ENCODE results near the gene PTK7.
"Not testable (repeated sequence)": the region's sequence is repeated elsewhere in the genome, so short reads cannot be mapped to it uniquely, and the experiment has no call there.

The PTK7 gene

DNA sequence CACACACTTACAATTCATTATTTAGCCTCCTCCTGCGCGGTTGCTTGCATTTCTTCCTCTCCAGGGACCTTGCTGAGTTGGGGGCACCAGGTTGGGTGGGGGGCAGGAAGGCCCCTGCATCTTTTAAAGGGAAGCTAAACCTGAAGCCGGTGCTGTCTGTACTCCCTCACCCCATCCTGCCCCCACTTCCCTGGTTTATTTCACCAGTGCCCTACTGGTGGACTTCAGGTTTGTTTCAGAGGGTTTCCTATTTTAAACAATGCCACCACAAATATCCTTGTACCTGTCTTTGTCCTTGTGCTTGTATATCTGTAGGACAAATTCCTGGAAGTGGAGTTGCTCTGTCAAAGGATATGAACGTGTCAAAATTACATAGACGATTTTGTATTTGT is 21.0 kb downstream of the PTK7 start:
- Histone ChIP-seq H3K9me3 (ENCODE audit: control insufficient read depth in 2 of 2, low read length in 2 of 2) (no peaks in the 10 kb centered on the region), H3K27ac (ENCODE audit: low read length) (no peak overlapping the region), H3K27me3 (ENCODE audit: control insufficient read depth in 1 of 2, insufficient read depth in 2 of 2, low read length in 2 of 2) (no peaks in the 10 kb centered on the region), H3K4me3 (ENCODE audit: low read length in 2 of 2) (no peak overlapping the region), H3K36me3 (ENCODE audit: control insufficient read depth in 2 of 2, insufficient read depth in 2 of 2, low read length in 2 of 2) (no peaks in the 10 kb centered on the region), H3K9ac (ENCODE audit: low read length in 2 of 2) (no peak overlapping the region), H3K4me1 (ENCODE audit: control insufficient read depth, insufficient read depth, low read length) (peaks cover 8% of the 10 kb centered on the region)

DNA sequence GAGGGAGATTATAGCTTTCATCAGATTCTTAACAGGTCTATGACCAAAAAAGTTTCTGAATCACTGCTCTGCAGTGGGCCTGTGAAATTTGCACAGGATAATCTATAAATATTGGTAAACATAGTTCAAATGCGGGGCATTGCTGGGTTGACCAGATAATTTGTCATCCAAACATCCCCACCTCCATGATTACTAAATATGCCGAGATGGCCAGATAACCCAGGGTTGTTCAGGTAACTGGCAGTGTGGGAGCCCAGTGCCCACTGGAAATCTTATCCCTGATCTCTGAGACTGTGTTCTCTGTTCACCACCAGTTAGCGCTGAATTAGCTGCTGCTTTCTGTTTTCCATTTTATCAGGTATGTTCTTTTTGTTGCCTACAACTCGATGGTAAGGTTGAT is 21.4 kb downstream of the PTK7 start:
- Histone ChIP-seq H3K27ac (ENCODE audit: low read length) (no peak overlapping the region), H3K4me3 (ENCODE audit: low read length in 2 of 2) (no peak overlapping the region), H3K4me1 (ENCODE audit: control insufficient read depth, insufficient read depth, low read length) (peaks cover 8% of the 10 kb centered on the region), H3K9ac (ENCODE audit: low read length in 2 of 2) (no peak overlapping the region), H3K36me3 (ENCODE audit: control insufficient read depth in 2 of 2, insufficient read depth in 2 of 2, low read length in 2 of 2) (no peaks in the 10 kb centered on the region), H3K27me3 (ENCODE audit: control insufficient read depth in 1 of 2, insufficient read depth in 2 of 2, low read length in 2 of 2) (no peaks in the 10 kb centered on the region), H3K9me3 (ENCODE audit: control insufficient read depth in 2 of 2, low read length in 2 of 2) (no peaks in the 10 kb centered on the region)

- Histone ChIP-seq H3K9ac (ENCODE audit: low read length in 2 of 2) (no peak overlapping the region), H3K27ac (ENCODE audit: low read length) (no peak overlapping the region), H3K4me3 (ENCODE audit: low read length in 2 of 2) (no peak overlapping the region), H3K36me3 (ENCODE audit: control insufficient read depth in 2 of 2, insufficient read depth in 2 of 2, low read length in 2 of 2) (no peaks in the 10 kb centered on the region), H3K4me1 (ENCODE audit: control insufficient read depth, insufficient read depth, low read length) (no peaks in the 10 kb centered on the region), H3K9me3 (ENCODE audit: control insufficient read depth in 2 of 2, low read length in 2 of 2) (no peaks in the 10 kb centered on the region), H3K27me3 (ENCODE audit: control insufficient read depth in 1 of 2, insufficient read depth in 2 of 2, low read length in 2 of 2) (no peaks in the 10 kb centered on the region)
Measured at GRCh38 chr6:43101497-43101896, 25.4 kb downstream of the PTK7 start.

DNA sequence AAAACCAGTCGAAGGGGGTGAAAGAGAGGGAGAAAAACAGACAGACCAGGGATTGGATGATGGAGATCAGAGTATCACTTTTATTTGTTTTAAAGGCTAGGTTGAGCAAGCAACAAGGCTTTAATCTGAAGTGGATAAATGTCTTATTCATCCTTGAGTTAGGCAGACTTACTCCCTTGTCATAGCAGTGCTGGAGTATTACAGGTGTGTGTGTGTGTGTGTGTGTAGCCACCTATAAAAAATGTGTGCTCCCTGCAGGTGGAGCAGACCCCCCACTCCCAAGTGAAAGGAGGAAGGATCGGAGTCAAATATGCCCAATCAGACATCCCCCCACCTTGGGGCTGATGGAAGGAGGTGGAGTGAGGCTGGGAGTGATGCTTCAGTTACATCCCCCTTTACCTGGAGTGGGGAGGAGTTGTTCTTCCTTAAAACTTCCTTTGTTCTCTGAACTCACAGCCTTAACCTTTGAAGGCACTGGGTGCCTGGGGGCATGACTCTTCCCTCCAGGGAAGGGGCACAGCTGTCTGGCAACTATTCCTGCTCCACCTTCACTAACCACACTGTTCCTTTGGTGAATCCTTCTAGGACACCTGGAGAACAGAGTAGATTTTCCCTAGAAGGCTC is 27.3 kb downstream of the PTK7 start:
- H3K27ac ChIP-seq (ENCODE audit: low read length), result no peak overlapping the region

GRCh38 chr6:43105538-43106222 is 29.6 kb downstream of the PTK7 start:
- Histone ChIP-seq H3K36me3 (ENCODE audit: control insufficient read depth in 2 of 2, insufficient read depth in 2 of 2, low read length in 2 of 2) (no peaks in the 10 kb centered on the region), H3K27ac (ENCODE audit: low read length) (no peak overlapping the region), H3K27me3 (ENCODE audit: control insufficient read depth in 1 of 2, insufficient read depth in 2 of 2, low read length in 2 of 2) (no peaks in the 10 kb centered on the region), H3K9me3 (ENCODE audit: control insufficient read depth in 2 of 2, low read length in 2 of 2) (no peaks in the 10 kb centered on the region), H3K9ac (ENCODE audit: low read length in 2 of 2) (no peak overlapping the region), H3K4me3 (ENCODE audit: low read length in 2 of 2) (no peak overlapping the region), H3K4me1 (ENCODE audit: control insufficient read depth, insufficient read depth, low read length) (no peaks in the 10 kb centered on the region)

More for the DNA sequence above, 27.3 kb downstream of the PTK7 start:
- Histone ChIP-seq H3K36me3 (ENCODE audit: control insufficient read depth in 2 of 2, insufficient read depth in 2 of 2, low read length in 2 of 2) (no peaks in the 10 kb centered on the region), H3K27me3 (ENCODE audit: control insufficient read depth in 1 of 2, insufficient read depth in 2 of 2, low read length in 2 of 2) (no peaks in the 10 kb centered on the region), H3K9me3 (ENCODE audit: control insufficient read depth in 2 of 2, low read length in 2 of 2) (no peaks in the 10 kb centered on the region), H3K4me3 (ENCODE audit: low read length in 2 of 2) (no peak overlapping the region), H3K9ac (ENCODE audit: low read length in 2 of 2) (no peak overlapping the region), H3K4me1 (ENCODE audit: control insufficient read depth, insufficient read depth, low read length) (no peaks in the 10 kb centered on the region)

DNA sequence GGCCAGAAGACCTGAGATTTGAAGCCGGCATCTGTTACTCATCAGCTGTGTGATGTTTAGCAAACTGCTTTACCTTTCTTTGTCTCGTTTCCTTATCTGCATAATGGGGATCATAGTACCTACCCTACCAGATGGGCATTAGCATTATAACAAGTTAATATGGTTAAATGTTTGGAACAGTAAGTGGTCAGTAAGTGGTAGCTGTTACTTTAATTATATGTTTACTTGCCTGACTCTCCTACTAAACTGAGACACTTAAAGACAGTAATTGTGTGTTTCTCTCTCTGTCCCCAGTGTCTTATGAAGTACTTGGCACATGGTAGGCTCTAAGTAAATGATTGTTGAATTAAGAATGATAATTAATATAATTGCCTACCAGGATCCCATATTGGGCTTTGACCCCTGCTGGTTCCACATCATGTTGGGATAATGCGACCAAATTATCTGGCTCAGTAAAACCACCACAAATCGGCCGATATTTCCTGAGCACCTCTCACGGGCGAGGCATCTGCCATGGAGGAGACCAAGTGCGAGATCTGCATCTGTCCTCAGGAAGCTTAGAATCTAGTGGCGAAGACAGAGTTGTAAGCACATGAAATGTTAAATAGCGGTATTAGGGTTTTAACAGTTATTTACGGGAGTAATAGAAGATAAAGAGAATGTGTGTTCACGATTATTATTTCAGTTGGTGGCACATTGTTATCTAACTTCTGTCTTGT is 31.4 kb downstream of the PTK7 start:
- no peak overlapping the region for H3K4me3 ChIP-seq (ENCODE audit: low read length in 2 of 2)
- no peaks in the 10 kb centered on the region for H3K9me3 ChIP-seq (ENCODE audit: control insufficient read depth in 2 of 2, low read length in 2 of 2)
- no peaks in the 10 kb centered on the region for H3K4me1 ChIP-seq (ENCODE audit: control insufficient read depth, insufficient read depth, low read length)
- H3K27me3 ChIP-seq (ENCODE audit: control insufficient read depth in 1 of 2, insufficient read depth in 2 of 2, low read length in 2 of 2), result no peaks in the 10 kb centered on the region
- no peaks in the 10 kb centered on the region for H3K36me3 ChIP-seq (ENCODE audit: control insufficient read depth in 2 of 2, insufficient read depth in 2 of 2, low read length in 2 of 2)
- no peak overlapping the region for H3K27ac ChIP-seq (ENCODE audit: low read length)
- no peak overlapping the region for H3K9ac ChIP-seq (ENCODE audit: low read length in 2 of 2)

- Histone ChIP-seq H3K27ac (ENCODE audit: low read length) (no peak overlapping the region), H3K9me3 (ENCODE audit: control insufficient read depth in 2 of 2, low read length in 2 of 2) (no peaks in the 10 kb centered on the region), H3K27me3 (ENCODE audit: control insufficient read depth in 1 of 2, insufficient read depth in 2 of 2, low read length in 2 of 2) (peaks cover 0 to 2% of the 10 kb centered on the region in 2 donors), H3K4me3 (ENCODE audit: low read length in 2 of 2) (no peak overlapping the region), H3K36me3 (ENCODE audit: control insufficient read depth in 2 of 2, insufficient read depth in 2 of 2, low read length in 2 of 2) (no peaks in the 10 kb centered on the region), H3K4me1 (ENCODE audit: control insufficient read depth, insufficient read depth, low read length) (no peaks in the 10 kb centered on the region), H3K9ac (ENCODE audit: low read length in 2 of 2) (no peak overlapping the region)
Measured at GRCh38 chr6:43113431-43114260, 37.5 kb downstream of the PTK7 start.

GRCh38 chr6:43115365-43115764 is 39.3 kb downstream of the PTK7 start:
- Histone ChIP-seq H3K4me3 (ENCODE audit: low read length in 2 of 2) (no peak overlapping the region), H3K9me3 (ENCODE audit: control insufficient read depth in 2 of 2, low read length in 2 of 2) (no peaks in the 10 kb centered on the region), H3K36me3 (ENCODE audit: control insufficient read depth in 2 of 2, insufficient read depth in 2 of 2, low read length in 2 of 2) (no peaks in the 10 kb centered on the region), H3K27ac (ENCODE audit: low read length) (no peak overlapping the region), H3K27me3 (ENCODE audit: control insufficient read depth in 1 of 2, insufficient read depth in 2 of 2, low read length in 2 of 2) (peaks cover 0 to 6% of the 10 kb centered on the region in 2 donors), H3K9ac (ENCODE audit: low read length in 2 of 2) (no peak overlapping the region), H3K4me1 (ENCODE audit: control insufficient read depth, insufficient read depth, low read length) (peaks cover 2% of the 10 kb centered on the region)

- H3K27ac ChIP-seq (ENCODE audit: low read length); H3K27me3 ChIP-seq (ENCODE audit: control insufficient read depth in 1 of 2, insufficient read depth in 2 of 2, low read length in 2 of 2); H3K9me3 ChIP-seq (ENCODE audit: control insufficient read depth in 2 of 2, low read length in 2 of 2); H3K9ac ChIP-seq (ENCODE audit: low read length in 2 of 2); H3K4me3 ChIP-seq (ENCODE audit: low read length in 2 of 2); H3K4me1 ChIP-seq (ENCODE audit: control insufficient read depth, insufficient read depth, low read length); H3K36me3 ChIP-seq (ENCODE audit: control insufficient read depth in 2 of 2, insufficient read depth in 2 of 2, low read length in 2 of 2): not testable (repeated sequence)
Measured at GRCh38 chr6:43117466-43117865, 41.4 kb downstream of the PTK7 start.

DNA sequence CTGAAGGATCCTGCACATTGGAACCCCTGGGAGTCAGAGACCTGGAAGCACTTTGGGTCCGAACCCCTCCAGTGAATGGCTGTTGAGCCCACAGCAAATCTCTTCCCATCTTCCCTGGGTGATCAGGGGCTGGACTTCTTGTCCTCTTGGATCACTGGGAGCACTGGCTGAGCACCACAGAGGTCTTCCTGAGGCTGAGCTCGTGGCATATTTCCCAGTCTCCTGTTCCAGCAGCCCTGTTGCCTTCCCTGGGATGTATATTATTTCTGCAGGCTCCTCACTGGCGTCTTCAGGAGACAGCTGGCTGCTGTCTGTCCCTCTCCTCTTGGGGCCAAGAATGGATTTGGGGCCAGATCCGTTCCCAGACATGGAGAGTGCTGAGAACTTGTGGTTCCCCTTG is 43.4 kb downstream of the PTK7 start:
- H3K4me1 ChIP-seq (ENCODE audit: control insufficient read depth, insufficient read depth, low read length), result peaks cover 10% of the 10 kb centered on the region
- H3K27ac ChIP-seq (ENCODE audit: low read length), result no peak overlapping the region
- H3K9ac ChIP-seq (ENCODE audit: low read length in 2 of 2), result no peak overlapping the region

More for the DNA sequence above, 43.4 kb downstream of the PTK7 start:
- Histone ChIP-seq H3K36me3 (ENCODE audit: control insufficient read depth in 2 of 2, insufficient read depth in 2 of 2, low read length in 2 of 2) (no peaks in the 10 kb centered on the region), H3K9me3 (ENCODE audit: control insufficient read depth in 2 of 2, low read length in 2 of 2) (no peaks in the 10 kb centered on the region), H3K27me3 (ENCODE audit: control insufficient read depth in 1 of 2, insufficient read depth in 2 of 2, low read length in 2 of 2) (peaks cover 0 to 9% of the 10 kb centered on the region in 2 donors), H3K4me3 (ENCODE audit: low read length in 2 of 2) (no peak overlapping the region)

Data from stomach smooth muscle (tissue), 2 donors.